Astrocyte of the hippocampus (primary cell): Measurements from ENCODE around the gene GPI.
A peak's percentile ranks its signal among the peaks of the same experiment; 100 is the strongest.

Experiments used
- DNase-seq: peaks from one replicate; pipeline ENCODE4 v3.0.0; 2011; ENCODE audit warnings: low read depth, low spot score

GPI gene

DNA sequence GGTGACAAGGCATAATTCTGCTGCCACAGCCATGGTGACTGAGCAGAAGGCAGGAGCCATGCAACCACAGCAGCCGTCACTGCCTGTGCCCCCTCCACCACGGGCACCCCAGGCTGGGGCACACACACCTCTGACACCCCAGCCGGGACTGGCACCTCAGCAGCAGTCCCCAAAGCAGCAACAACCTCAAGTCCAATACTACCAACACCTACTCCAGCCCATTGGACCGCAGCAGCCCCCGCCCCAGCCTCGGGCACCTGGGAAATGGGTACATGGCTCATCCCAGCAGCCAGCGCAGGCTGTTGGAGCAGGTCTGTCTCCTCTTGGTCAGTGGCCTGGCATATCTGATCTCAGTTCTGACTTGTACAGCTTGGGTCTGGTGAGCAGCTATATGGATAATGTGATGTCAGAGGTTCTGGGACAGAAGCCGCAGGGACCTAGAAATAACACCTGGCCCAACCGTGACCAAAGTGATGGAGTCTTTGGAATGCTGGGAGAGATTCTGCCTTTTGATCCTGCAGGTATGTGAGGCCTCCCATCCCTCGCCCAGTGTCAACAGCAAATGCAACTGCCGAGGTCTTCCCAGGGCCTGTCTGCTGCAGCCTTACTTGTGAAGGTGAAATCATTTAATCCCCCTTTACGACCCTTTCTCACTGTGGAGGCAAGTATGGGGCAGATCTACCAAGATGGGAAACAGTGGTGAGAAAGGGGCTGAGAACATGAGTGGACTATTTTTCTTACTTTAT lies 22.9 kb upstream of the GPI start:
- no peak for DNase-seq

GRCh38 chr19:34343751-34344150 lies 21.2 kb upstream of the GPI start:
- no peak for DNase-seq

DNA sequence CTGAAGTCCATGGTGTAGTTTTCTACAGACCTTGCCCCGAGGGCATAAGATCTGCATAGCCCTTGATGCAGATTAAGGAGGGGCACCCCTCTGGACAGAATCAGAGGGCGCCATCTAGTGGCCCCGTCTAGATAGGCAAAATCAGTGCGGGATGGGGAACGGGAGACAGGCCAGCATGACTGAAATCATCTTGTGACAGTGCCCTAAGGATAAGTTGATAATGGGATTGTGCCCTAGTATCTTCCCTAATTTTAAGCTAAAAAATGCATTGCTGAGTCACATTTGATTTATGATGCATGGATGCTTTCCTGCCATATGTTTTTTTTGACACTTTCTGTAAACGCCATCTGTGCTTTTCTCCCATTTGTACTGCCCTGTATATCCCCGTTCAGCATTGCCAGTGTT lies 19.0 kb upstream of the GPI start:
- peak; percentile 81 for DNase-seq

GRCh38 chr19:34347561-34348165 lies 17.3 kb upstream of the GPI start:
- DNase-seq = no peak

DNA sequence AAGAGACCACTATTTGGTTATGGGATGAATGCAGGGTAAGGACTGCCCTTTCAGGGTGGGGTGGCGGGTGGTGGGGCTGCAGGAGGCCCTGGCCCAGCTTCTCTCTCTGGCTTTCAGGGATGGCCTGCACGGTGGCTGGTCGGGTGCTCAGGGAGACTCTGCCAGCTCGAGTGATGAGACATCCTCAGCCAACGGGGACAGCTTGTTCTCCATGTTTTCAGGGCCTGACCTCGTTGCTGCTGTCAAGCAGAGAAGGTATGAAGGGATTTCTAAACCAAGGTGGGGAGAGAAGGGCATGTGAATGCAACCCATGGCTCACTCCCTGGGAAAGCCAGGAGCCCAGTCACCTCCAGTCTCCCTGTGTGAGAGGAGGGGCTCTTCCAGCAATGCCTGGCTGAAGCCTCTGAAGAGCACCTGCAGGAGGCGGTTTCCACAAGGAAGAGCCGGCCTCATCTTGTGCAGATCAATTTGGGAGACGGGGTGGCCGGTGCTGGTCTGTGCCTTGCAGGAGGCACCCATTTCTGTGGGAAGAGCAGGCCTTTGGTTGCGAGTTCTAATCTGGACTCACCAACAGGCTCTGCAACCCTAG lies 16.0 kb upstream of the GPI start:
- DNase-seq = no peak

GRCh38 chr19:34350161-34350561 lies 14.8 kb upstream of the GPI start:
- no peak for DNase-seq

GRCh38 chr19:34351382-34351826 lies 13.6 kb upstream of the GPI start:
- DNase-seq = no peak

DNA sequence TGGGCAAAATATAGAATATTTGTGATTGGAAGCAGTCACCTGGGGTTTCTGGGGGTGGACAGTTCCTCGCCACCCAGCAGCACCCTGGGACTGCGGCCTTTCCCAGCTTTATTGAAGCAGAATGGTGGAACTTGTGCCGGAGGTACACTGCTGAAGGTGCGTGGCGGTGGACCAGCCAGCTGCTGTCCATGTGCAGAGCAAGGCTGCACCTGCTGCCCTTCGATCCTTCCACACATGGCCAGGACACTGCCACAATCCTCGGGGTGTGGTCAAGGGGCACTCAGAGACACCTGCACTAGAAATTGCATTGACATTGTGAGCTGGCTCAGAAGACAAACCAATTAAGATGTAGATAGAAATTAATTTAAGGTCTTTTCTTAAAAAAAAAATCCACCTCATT lies 11.4 kb upstream of the GPI start:
- DNase-seq = no peak

DNA sequence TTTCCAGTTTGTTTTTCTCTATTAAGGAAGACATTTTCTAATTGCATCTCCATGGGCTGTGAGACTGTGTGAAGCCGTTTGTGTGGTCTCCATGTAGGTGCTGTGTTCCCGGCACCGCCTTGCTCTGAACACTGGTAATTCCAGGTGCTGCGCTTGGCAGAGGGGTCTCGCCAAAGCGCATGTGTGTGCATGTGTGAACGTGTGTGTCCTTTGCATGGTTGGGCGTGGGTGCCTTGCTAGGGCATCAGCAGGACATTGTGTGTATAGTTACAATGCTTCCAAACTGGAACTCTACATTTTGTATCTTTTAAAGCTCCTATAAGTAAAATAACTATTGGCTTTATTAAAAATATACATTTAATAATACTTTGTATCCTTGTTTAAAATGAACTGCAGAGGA lies 9.8 kb upstream of the GPI start:
- DNase-seq = no peak

DNA sequence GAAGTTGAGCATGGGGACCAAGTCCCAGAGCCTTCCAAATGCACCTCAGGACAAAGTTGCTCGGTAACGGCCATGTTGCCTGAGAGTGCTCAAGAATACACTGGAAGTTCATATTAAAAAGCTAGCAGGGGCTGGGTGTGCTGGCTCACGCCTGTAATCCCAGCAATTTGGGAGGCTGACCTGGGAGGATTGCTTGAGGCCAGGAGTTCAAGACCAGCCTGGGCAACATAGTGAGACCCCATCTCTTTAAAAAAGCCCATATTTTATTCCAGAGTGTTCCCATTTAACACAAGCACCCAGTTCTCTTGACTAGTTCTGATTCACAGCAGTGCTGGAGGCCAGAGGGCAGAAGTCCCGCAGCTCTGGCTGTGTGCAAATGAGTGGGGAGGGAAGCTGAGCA lies 8.1 kb upstream of the GPI start:
- no peak for DNase-seq

DNA sequence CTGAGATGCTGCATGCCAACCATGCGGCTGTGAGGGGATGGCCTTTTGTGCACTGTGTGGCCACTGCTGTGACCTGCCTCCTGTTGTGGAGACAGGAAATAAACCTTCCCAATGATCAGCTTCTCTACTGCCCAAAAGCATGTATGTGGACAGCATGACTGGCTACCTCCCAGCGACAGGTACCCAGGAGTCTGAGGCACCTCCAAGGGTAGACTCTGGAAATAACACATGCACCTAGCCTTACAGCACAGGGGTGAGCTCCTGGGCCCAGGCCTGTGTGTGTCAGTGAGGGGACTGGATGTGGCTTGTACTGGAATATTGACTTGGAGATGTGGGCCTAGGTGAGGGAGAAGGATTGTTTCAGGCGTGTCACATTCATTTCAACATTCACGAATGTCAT lies 7.6 kb upstream of the GPI start:
- DNase-seq = no peak

GRCh38 chr19:34359140-34359953 lies 5.6 kb upstream of the GPI start:
- DNase-seq = peak; percentile 98

DNA sequence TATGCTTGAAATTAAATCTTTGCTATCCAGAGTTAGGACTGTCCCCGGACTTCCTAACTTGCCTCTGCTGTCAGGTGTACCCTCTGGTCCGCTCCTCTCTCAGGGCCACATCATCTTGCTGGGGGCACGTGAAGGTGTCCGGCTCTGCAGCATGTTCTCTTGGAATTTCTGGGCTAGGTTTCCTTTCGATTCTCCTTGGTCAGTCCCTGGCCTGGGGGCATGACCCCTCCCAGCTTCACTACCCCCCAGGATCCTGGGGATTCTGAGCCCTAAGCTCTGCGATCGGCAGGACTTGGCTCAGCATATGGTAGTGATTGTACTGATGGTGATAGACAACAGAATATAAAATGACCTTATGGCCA lies 5.1 kb upstream of the GPI start:
- no peak for DNase-seq

GRCh38 chr19:34360354-34360909 lies 4.6 kb upstream of the GPI start:
- no peak for DNase-seq

DNA sequence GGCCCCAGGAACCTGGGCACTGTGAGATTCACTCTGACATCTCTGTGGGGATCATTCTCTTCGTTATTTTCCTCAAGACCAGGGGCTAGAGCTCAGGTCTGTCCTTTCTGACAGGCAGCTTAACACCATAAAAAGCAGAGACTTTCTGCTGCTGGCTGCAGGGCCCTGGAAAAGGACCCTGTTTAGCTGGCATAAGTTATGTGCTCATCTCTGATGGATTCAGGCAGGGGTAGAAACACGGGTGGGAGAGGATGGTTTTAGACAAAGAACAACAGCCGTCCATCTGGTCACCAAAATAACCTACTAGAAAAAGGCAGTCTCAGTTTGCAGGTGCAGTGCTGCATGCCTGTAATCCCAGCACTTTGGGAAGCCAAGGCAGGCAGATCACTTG lies 2.3 kb upstream of the GPI start:
- no peak for DNase-seq

DNA sequence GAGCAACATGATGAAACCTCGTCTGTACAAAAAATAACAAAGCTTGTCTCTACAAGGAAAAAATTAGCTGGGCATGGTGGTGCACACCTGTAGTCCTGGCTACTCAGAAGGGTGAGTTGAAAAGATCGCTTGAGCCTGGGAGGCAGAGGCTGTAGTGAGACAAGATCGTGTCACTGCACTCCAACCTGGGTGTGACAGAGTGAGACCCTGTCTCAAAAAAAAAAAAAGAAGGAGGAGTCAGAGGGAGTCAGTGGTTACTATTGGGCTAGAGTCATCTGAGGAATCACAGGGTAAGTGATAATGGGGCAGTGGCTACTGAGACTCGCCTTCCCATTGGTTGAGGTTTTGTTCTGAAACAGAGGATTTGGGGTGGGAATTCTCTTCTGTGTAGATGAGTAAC lies 1.9 kb upstream of the GPI start:
- no peak for DNase-seq

DNA sequence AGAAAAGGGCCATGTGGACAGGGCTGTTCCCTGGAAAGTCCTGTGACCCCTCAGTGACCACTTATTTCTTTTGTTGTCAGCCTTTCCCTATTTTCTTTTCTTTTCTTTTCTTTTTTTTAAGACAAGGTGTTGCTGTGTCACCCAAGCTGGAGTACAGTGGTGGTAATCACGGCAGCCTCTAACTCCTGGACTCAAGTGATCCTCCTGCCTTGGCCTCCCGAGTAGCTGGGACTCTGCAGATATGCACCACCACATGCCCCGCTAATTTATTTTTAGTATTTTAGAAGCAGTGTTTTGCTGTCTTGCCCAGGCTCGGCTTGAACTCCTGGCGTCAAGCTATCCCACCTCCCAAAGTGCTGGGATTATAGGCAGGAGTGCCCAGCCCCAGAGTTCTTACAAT lies 1.1 kb upstream of the GPI start:
- DNase-seq = no peak

DNA sequence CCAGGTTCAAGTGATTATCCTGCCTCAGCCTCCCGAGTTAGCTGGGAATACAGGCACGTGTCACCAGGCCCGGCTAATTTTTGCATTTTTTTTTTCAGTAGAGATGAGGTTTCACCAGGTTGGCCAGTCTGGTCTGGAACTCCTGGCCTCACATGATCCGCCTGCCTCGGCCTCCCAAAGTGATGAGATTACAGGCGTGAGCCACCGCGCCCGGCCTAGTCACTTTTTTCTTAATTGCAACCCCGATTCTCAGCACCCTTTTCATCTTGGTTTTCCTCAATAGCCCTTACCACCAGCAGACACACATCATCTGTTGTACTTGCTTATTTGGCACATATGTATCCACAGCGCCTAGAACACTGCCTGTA lies 550 bp upstream of the GPI start:
- no peak for DNase-seq

- DNase-seq = peak; percentile 56
Measured at GRCh38 chr19:34365463-34366401, 736 bp downstream of the GPI start.

GRCh38 chr19:34366738-34367623 lies 2.0 kb downstream of the GPI start:
- DNase-seq = peak; percentile 44
